HG03439 (cell line): ENCODE results near the gene SLA2.
"Not testable (repeated sequence)": the region's sequence is repeated elsewhere in the genome, so short reads cannot be mapped to it uniquely, and the experiment has no call there.

Source experiments
- ATAC-seq: cut with Tn5 transposase; IDR thresholded peaks from one replicate; pipeline ENCODE4 v1.9.1; 2021; ENCODE audit warnings: mild to moderate bottlenecking, moderate library complexity; ENCODE audit not compliant: unreplicated experiment

The SLA2 gene

GRCh38 chr20:36645998-36646397 is at the start of gene SLA2:
SLA2 (minus strand) TSS chr20:36646196; CDS start chr20:36641335, 4,861 bp downstream.
- ATAC-seq, result no peak

- ATAC-seq, result not testable (repeated sequence)
These were observed 49.5 kb upstream of the SLA2 start for GRCh38 chr20:36695467-36695866.

GRCh38 chr20:36688630-36689029 is 42.6 kb upstream of the SLA2 start:
- ATAC-seq, result no peak

GRCh38 chr20:36687850-36688249 is 41.9 kb upstream of the SLA2 start:
- no peak for ATAC-seq

- ATAC-seq, result no peak
These were observed 40.9 kb upstream of the SLA2 start for GRCh38 chr20:36686944-36687343.

- ATAC-seq, result no peak
These were observed 40.5 kb upstream of the SLA2 start for GRCh38 chr20:36686504-36686903.

GRCh38 chr20:36684747-36685146 is 38.8 kb upstream of the SLA2 start:
- ATAC-seq, result no peak

- no peak for ATAC-seq
These were observed 36.3 kb upstream of the SLA2 start for GRCh38 chr20:36682311-36682710.

GRCh38 chr20:36677422-36677771 is 31.4 kb upstream of the SLA2 start:
- no peak for ATAC-seq

GRCh38 chr20:36676701-36677421 is 30.9 kb upstream of the SLA2 start:
- no peak for ATAC-seq

GRCh38 chr20:36675545-36675944 is 29.5 kb upstream of the SLA2 start:
- ATAC-seq, result not testable (repeated sequence)

GRCh38 chr20:36672991-36673390 is 27.0 kb upstream of the SLA2 start:
- ATAC-seq, result no peak

GRCh38 chr20:36670665-36671357 is 24.8 kb upstream of the SLA2 start:
- ATAC-seq, result no peak

- ATAC-seq, result no peak
These were observed 20.3 kb upstream of the SLA2 start for GRCh38 chr20:36666181-36666740.

- no peak for ATAC-seq
These were observed 17.0 kb upstream of the SLA2 start for GRCh38 chr20:36663031-36663430.

- no peak for ATAC-seq
These were observed 12.3 kb upstream of the SLA2 start for GRCh38 chr20:36658300-36658699.

- no peak for ATAC-seq
These were observed 10.7 kb upstream of the SLA2 start for GRCh38 chr20:36656733-36657132.

GRCh38 chr20:36655004-36655403 is 9.0 kb upstream of the SLA2 start:
- no peak for ATAC-seq

GRCh38 chr20:36654506-36654905 is 8.5 kb upstream of the SLA2 start:
- no peak for ATAC-seq

- no peak for ATAC-seq
These were observed 7.5 kb upstream of the SLA2 start for GRCh38 chr20:36653456-36653855.

- ATAC-seq, result no peak
These were observed 1.5 kb upstream of the SLA2 start for GRCh38 chr20:36647196-36648121.
